Spleen (tissue), 7 donors: ENCODE data around the gene ATF1.

Experiments
- POLR2AphosphoS5 ChIP-seq, 3 donors: sonication (generic); formaldehyde crosslinking; IDR thresholded peaks; one replicate each; pipeline ENCODE4 v1.5.1; 2017; ENCODE audit warnings: antibody characterized with exemption in 3 of 3
- TF ChIP-seq, protein P1 (sequence below), 11 experiments: fragments of 200-600 bp in 7 of 11; fragments of 450-650 bp in 4 of 11; sonication (generic) in 4 of 11; IDR thresholded peaks in 8 of 11; conservative IDR thresholded peaks in 3 of 11; 1 replicate in 7 of 11; 2 replicates in 4 of 11; pipeline versions ENCODE4 v1.4.0 to v1.8.0; 2016 to 2021; ENCODE audit warnings: antibody characterized with exemption in 11 of 11, inconsistent platforms in 4 of 11, mild to moderate bottlenecking in 1 of 11
- donor health status: DM: no; HTN: no; CAD: no; lungs with moderate emphysema.
- donor health status: DM: no; HTN: no; CAD: no.
- donor health status: DM: no; HTN: no; CAD: no.

- TF ChIP-seq, protein P1, sequence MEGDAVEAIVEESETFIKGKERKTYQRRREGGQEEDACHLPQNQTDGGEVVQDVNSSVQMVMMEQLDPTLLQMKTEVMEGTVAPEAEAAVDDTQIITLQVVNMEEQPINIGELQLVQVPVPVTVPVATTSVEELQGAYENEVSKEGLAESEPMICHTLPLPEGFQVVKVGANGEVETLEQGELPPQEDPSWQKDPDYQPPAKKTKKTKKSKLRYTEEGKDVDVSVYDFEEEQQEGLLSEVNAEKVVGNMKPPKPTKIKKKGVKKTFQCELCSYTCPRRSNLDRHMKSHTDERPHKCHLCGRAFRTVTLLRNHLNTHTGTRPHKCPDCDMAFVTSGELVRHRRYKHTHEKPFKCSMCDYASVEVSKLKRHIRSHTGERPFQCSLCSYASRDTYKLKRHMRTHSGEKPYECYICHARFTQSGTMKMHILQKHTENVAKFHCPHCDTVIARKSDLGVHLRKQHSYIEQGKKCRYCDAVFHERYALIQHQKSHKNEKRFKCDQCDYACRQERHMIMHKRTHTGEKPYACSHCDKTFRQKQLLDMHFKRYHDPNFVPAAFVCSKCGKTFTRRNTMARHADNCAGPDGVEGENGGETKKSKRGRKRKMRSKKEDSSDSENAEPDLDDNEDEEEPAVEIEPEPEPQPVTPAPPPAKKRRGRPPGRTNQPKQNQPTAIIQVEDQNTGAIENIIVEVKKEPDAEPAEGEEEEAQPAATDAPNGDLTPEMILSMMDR (IDR thresholded peaks at IDR 0.05 in 8 of 11, conservative IDR thresholded peaks at IDR 0.05 in 3 of 11) = no peak
- no peak for TF ChIP-seq POLR2AphosphoS5 (IDR thresholded peaks at IDR 0.05)
Observed at GRCh38 chr12:50768391-50768790, 4.5 kb downstream of the ATF1 start.
